ENCODE results near the gene PLCG1. TPM values are rescaled to one million over a fixed set of nuclear protein-coding genes. Genes with fewer than 3 reads are reported as not detected.

PLCG1 gene
- polyA plus RNA-seq, 1 donor (not counting 4 experiments of a cell fraction or from before 2014, with no cell fraction given), result 41.5 TPM

- Histone ChIP-seq H2AFZ (ENCODE audit: control insufficient read depth, low read length) (no peak overlapping the region), H3K4me1 (ENCODE audit: control insufficient read depth, extremely low read depth, insufficient read depth, low read length) (peaks cover 44% of the 10 kb centered on the region), H3K9me1 (ENCODE audit: control insufficient read depth, extremely low read depth, insufficient read depth, low read length) (peaks cover 3% of the 10 kb centered on the region), H3K36me3 (ENCODE audit: control insufficient read depth in 2 of 2, extremely low read depth in 1 of 2, insufficient read depth in 2 of 2, low read length in 2 of 2) (peaks cover 19 to 30% of the 10 kb centered on the region in 2 experiments), H3K9ac (ENCODE audit: control insufficient read depth, extremely low read depth, insufficient read depth, low read length) (no peak overlapping the region), H3K27ac (ENCODE audit: control insufficient read depth, insufficient read depth, low read length) (no peak overlapping the region), H3K27me3 (ENCODE audit: control insufficient read depth, extremely low read depth, insufficient read depth, low read length) (no peaks in the 10 kb centered on the region), H4K20me1 (ENCODE audit: control insufficient read depth, extremely low read depth, insufficient read depth, low read length) (no peaks in the 10 kb centered on the region), H3K4me2 (ENCODE audit: control insufficient read depth, extremely low read depth, insufficient read depth, low read depth, low read length) (no peak overlapping the region), H3K79me2 (ENCODE audit: control insufficient read depth, insufficient read depth, low read length) (peaks cover 2% of the 10 kb centered on the region), H3K9me3 (ENCODE audit: control insufficient read depth, low read depth, low read length) (no peaks in the 10 kb centered on the region), H3K4me3 (ENCODE audit: control insufficient read depth in 2 of 3, extremely low read depth in 1 of 3, insufficient read depth in 2 of 3, low read depth in 1 of 3, low read length in 3 of 3) (no peak overlapping the region)
- dilution Hi-C loops (cut with MboI; ENCODE audit: extremely low pct_ligation_motif_present, low sequenced_read_pairs), result no loop called here
- no peak for DNase-seq (ENCODE audit: low read depth, low spot score)
- FAIRE-seq, result no peak
- TF ChIP-seq EZH2 (IDR thresholded peaks at IDR 0.05; ENCODE audit: low read length) (no peak), CTCF (optimal IDR thresholded peaks at IDR 0.05 in 1 of 3, IDR thresholded peaks at IDR 0.05 in 1 of 3, conservative IDR thresholded peaks at IDR 0.05 in 1 of 3; ENCODE audit: extremely low read depth in 1 of 3, insufficient read depth in 2 of 3, low read length in 3 of 3) (no peak)
Observed at GRCh38 chr20:41175727-41176330, 38.5 kb downstream of the PLCG1 start.

- no peak overlapping the region for H3K4me3 ChIP-seq (ENCODE audit: control insufficient read depth in 2 of 3, extremely low read depth in 1 of 3, insufficient read depth in 2 of 3, low read depth in 1 of 3, low read length in 3 of 3)
- peaks cover 19 to 34% of the 10 kb centered on the region in 2 experiments for H3K36me3 ChIP-seq (ENCODE audit: control insufficient read depth in 2 of 2, extremely low read depth in 1 of 2, insufficient read depth in 2 of 2, low read length in 2 of 2)
- H3K27me3 ChIP-seq (ENCODE audit: control insufficient read depth, extremely low read depth, insufficient read depth, low read length), result no peaks in the 10 kb centered on the region
- H3K9ac ChIP-seq (ENCODE audit: control insufficient read depth, extremely low read depth, insufficient read depth, low read length), result peak overlapping the region; percentile 0
- H3K4me2 ChIP-seq (ENCODE audit: control insufficient read depth, extremely low read depth, insufficient read depth, low read depth, low read length), result peak overlapping the region; percentile 1
- H3K79me2 ChIP-seq (ENCODE audit: control insufficient read depth, insufficient read depth, low read length), result peaks cover 2% of the 10 kb centered on the region
- dilution Hi-C loops (cut with MboI; ENCODE audit: extremely low pct_ligation_motif_present, low sequenced_read_pairs), result no loop called here
- H2AFZ ChIP-seq (ENCODE audit: control insufficient read depth, low read length), result no peak overlapping the region
- peaks cover 3% of the 10 kb centered on the region for H3K9me1 ChIP-seq (ENCODE audit: control insufficient read depth, extremely low read depth, insufficient read depth, low read length)
- H3K4me1 ChIP-seq (ENCODE audit: control insufficient read depth, extremely low read depth, insufficient read depth, low read length), result peaks cover 46% of the 10 kb centered on the region
- no peaks in the 10 kb centered on the region for H3K9me3 ChIP-seq (ENCODE audit: control insufficient read depth, low read depth, low read length)
- TF ChIP-seq CTCF (optimal IDR thresholded peaks at IDR 0.05 in 1 of 3, IDR thresholded peaks at IDR 0.05 in 1 of 3, conservative IDR thresholded peaks at IDR 0.05 in 1 of 3; ENCODE audit: extremely low read depth in 1 of 3, insufficient read depth in 2 of 3, low read length in 3 of 3) (no peak), EZH2 (IDR thresholded peaks at IDR 0.05; ENCODE audit: low read length) (no peak)
- peak overlapping the region; percentile 74 for H3K27ac ChIP-seq (ENCODE audit: control insufficient read depth, insufficient read depth, low read length)
- FAIRE-seq (peak; percentile 23), DNase-seq (ENCODE audit: low read depth, low spot score) (no peak)
- no peaks in the 10 kb centered on the region for H4K20me1 ChIP-seq (ENCODE audit: control insufficient read depth, extremely low read depth, insufficient read depth, low read length)
Observed at GRCh38 chr20:41176711-41177552, 39.6 kb downstream of the PLCG1 start.
